Natural killer cell (primary cell): ENCODE results near the gene CCDC174. TPM values are rescaled to one million over a fixed set of nuclear protein-coding genes. Genes with fewer than 3 reads are reported as not detected.

ENCODE experiments used
- ATAC-seq, 3 donors: fragments of 150-1000 bp in 2 of 3; fragments of 200-7000 bp in 1 of 3; cut with Tn5 transposase; 1 replicate in 1 of 3; 2 replicates in 2 of 3; pipeline ENCODE4 v1.10.0; 2021; ENCODE audit warnings: mild to moderate bottlenecking in 2 of 3, moderate library complexity in 2 of 3
- DNase-seq, 2 donors: peaks; one replicate each; pipeline versions ENCODE4 v3.0.0 to v3.0.0-alpha.2; 2013 to 2021; ENCODE audit warnings: mixed read lengths in 1 of 2
- H3K27ac ChIP-seq: one replicate; pipeline ENCODE4 v1.5.1; 2013; ENCODE audit warnings: mild to moderate bottlenecking, low read length
- H3K27me3 ChIP-seq: one replicate; pipeline ENCODE4 v1.6.1; 2013; ENCODE audit warnings: low read length; ENCODE audit not compliant: control insufficient read depth, insufficient read depth
- H3K36me3 ChIP-seq: one replicate; pipeline ENCODE4 v1.6.1; 2013; ENCODE audit warnings: low read length; ENCODE audit not compliant: control insufficient read depth, insufficient read depth
- H3K4me1 ChIP-seq: one replicate; pipeline ENCODE4 v1.6.1; 2013; ENCODE audit warnings: low read length; ENCODE audit not compliant: control insufficient read depth, insufficient read depth
- H3K4me3 ChIP-seq: one replicate; pipeline ENCODE4 v1.5.1; 2013; ENCODE audit warnings: low read length
- H3K9me3 ChIP-seq: one replicate; pipeline ENCODE4 v1.6.1; 2013; ENCODE audit warnings: low read length; ENCODE audit not compliant: control insufficient read depth, insufficient read depth
- H3K27ac Mint-ChIP-seq, 2 donors: one replicate each; pipeline ENCODE4 v1.8.0; 2022; ENCODE audit warnings: mild to moderate bottlenecking in 2 of 2, mixed read lengths in 2 of 2, moderate library complexity in 1 of 2
- H3K27me3 Mint-ChIP-seq, 2 donors: one replicate each; pipeline ENCODE4 v1.8.0; 2022; ENCODE audit warnings: low read depth in 2 of 2, mixed read lengths in 2 of 2
- H3K36me3 Mint-ChIP-seq: one replicate; pipeline ENCODE4 v1.8.0; 2022; ENCODE audit warnings: mixed read lengths
- H3K4me1 Mint-ChIP-seq, 2 donors: one replicate each; pipeline ENCODE4 v1.8.0; 2022; ENCODE audit warnings: mixed read lengths in 2 of 2
- H3K4me3 Mint-ChIP-seq: one replicate; pipeline ENCODE4 v1.8.0; 2022; ENCODE audit warnings: mild to moderate bottlenecking, moderate library complexity, mixed read lengths
- H3K9me3 Mint-ChIP-seq, 2 donors: one replicate each; pipeline ENCODE4 v1.8.0; 2022; ENCODE audit warnings: mixed read lengths in 2 of 2
- WGBS: methylation state at CpG from one replicate; pipeline ENCODE4 v1.1.7; 2013; ENCODE audit warnings: missing lambda C conversion rate; ENCODE audit not compliant: insufficient coverage; 5-methylcytosine and 5-hydroxymethylcytosine counted together
- intact Hi-C: fragments of 100-400 bp; cut with micrococcal nuclease; formaldehyde crosslinking; loops from one replicate; pipeline ENCODE4 v1.14.2; 2022
- total RNA-seq, 4 donors: library from RNA; stranded (reverse); fragments of 120-200 nt in 1 of 4; gene quantifications; one replicate each; pipeline versions ENCODE4 v1.2.3 to v1.2.4, GENCODE V29; 2013 to 2022
- TF ChIP-seq, protein P1 (sequence below): fragments of 200-600 bp; IDR thresholded peaks from one replicate; pipeline ENCODE4 v1.8.0; 2022; ENCODE audit warnings: antibody characterized with exemption

The CCDC174 gene
- total RNA-seq, 3 donors from 2014 or later (not counting 1 experiment from before 2014, with no cell fraction given), result 29.7 to 41.2 (median 31.9) TPM

- no peak overlapping the region for H3K27ac Mint-ChIP-seq
- TF ChIP-seq, protein P1, sequence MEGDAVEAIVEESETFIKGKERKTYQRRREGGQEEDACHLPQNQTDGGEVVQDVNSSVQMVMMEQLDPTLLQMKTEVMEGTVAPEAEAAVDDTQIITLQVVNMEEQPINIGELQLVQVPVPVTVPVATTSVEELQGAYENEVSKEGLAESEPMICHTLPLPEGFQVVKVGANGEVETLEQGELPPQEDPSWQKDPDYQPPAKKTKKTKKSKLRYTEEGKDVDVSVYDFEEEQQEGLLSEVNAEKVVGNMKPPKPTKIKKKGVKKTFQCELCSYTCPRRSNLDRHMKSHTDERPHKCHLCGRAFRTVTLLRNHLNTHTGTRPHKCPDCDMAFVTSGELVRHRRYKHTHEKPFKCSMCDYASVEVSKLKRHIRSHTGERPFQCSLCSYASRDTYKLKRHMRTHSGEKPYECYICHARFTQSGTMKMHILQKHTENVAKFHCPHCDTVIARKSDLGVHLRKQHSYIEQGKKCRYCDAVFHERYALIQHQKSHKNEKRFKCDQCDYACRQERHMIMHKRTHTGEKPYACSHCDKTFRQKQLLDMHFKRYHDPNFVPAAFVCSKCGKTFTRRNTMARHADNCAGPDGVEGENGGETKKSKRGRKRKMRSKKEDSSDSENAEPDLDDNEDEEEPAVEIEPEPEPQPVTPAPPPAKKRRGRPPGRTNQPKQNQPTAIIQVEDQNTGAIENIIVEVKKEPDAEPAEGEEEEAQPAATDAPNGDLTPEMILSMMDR, result no peak
- Histone ChIP-seq H3K9me3 (no peaks in the 10 kb centered on the region), H3K4me1 (no peaks in the 10 kb centered on the region), H3K4me3 (no peak overlapping the region), H3K27me3 (no peaks in the 10 kb centered on the region), H3K27ac (no peak overlapping the region), H3K36me3 (no peaks in the 10 kb centered on the region)
- no peaks in the 10 kb centered on the region for H3K9me3 Mint-ChIP-seq
- no peak for ATAC-seq
- WGBS, result 64% methylated on average over 4 of the region's 4 CpGs
- intact Hi-C loops, result no loop called here
- H3K4me3 Mint-ChIP-seq, result no peak overlapping the region
- H3K4me1 Mint-ChIP-seq, result no peaks in the 10 kb centered on the region
- DNase-seq, result no peak
- H3K27me3 Mint-ChIP-seq, result peaks cover 7 to 40% of the 10 kb centered on the region in 2 donors
- no peaks in the 10 kb centered on the region for H3K36me3 Mint-ChIP-seq
These were observed 19.1 kb upstream of the CCDC174 start for GRCh38 chr3:14632442-14632930.

DNA sequence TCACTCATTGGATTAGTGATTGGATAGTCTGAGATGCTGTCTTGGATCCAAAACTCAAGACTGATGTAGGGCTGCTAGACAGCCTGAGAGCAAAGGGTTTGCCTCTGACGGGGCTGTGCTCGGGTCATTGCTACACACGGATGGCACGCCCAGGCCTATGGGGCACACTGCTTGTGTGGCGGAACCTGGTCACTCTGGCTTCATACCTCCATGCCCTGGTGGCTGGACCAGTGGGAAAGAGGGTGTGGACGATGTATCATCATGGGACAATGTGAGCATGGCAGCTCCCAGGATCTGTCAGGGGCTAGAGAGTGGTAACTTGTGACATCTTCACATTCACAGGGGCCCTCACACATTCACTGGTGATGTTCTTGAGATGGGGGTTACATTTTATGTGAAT, 18.1 kb upstream of the CCDC174 start:
- intact Hi-C loops, result no loop called here
- Histone ChIP-seq H3K4me3 (no peak overlapping the region), H3K27ac (no peak overlapping the region), H3K4me1 (no peaks in the 10 kb centered on the region), H3K9me3 (no peaks in the 10 kb centered on the region), H3K27me3 (no peaks in the 10 kb centered on the region), H3K36me3 (no peaks in the 10 kb centered on the region)
- WGBS, result 86% methylated on average over 6 of the region's 6 CpGs
- Mint-ChIP-seq H3K27ac (no peak overlapping the region), H3K9me3 (no peaks in the 10 kb centered on the region), H3K4me3 (no peak overlapping the region), H3K36me3 (no peaks in the 10 kb centered on the region), H3K4me1 (no peaks in the 10 kb centered on the region), H3K27me3 (peaks cover 11 to 47% of the 10 kb centered on the region in 2 donors)
- ATAC-seq, result no peak
- DNase-seq, result no peak
- TF ChIP-seq, protein P1, result no peak

DNA sequence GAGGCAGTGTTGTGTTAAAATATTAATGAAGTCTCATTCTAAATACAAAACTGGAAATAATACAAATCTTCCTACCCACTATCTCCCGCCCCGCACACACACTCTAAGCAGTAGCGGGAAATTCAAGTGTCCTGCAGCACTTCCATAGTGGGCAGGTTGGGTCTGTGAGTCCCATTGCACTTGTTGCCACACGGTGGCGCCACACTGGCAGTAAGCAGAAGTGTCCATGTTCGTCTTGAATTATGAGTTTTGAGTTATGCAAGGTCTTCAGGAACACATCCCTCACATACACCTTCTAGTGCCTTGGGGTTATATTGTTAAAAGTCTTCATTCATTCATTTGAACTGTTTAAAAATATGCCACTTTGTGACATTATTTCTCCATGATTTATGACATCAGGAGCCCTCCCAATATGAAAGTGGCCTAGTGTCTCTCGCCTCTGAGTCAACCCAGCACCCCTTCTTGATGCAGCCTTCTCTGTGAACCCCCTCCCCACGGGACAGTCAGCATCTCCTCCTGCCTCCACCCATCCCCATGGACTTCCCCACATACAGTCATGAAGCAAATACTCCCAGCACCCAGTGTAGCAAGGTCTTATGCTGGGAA, 17.6 kb upstream of the CCDC174 start:
- peaks cover 16 to 52% of the 10 kb centered on the region in 2 donors for H3K27me3 Mint-ChIP-seq
- no peaks in the 10 kb centered on the region for H3K4me1 Mint-ChIP-seq
- no peaks in the 10 kb centered on the region for H3K9me3 Mint-ChIP-seq
- Histone ChIP-seq H3K9me3 (no peaks in the 10 kb centered on the region), H3K4me3 (no peak overlapping the region), H3K27ac (no peak overlapping the region), H3K27me3 (no peaks in the 10 kb centered on the region), H3K36me3 (no peaks in the 10 kb centered on the region), H3K4me1 (no peaks in the 10 kb centered on the region)
- H3K4me3 Mint-ChIP-seq, result no peak overlapping the region
- TF ChIP-seq, protein P1, result peak; percentile 73
- intact Hi-C loops, result loop anchor here (1.0 kb wide), 1 partner anchor 287 kb away; no protein-coding TSS in a partner anchor
- no peak overlapping the region for H3K27ac Mint-ChIP-seq
- ATAC-seq, result peak; percentile 71 to 87 (median 76)
- 46% methylated on average over 7 of the region's 8 CpGs for WGBS
- H3K36me3 Mint-ChIP-seq, result no peaks in the 10 kb centered on the region
- peak; percentile 45 to 82 for DNase-seq
